GM12864 (cell line): ENCODE results near the gene STK17A.
"Not testable (repeated sequence)": the region's sequence is repeated elsewhere in the genome, so short reads cannot be mapped to it uniquely, and the experiment has no call there.

ENCODE experiments used
- DNase-seq: peaks from one replicate; pipeline ENCODE4 v3.0.0-alpha.2; 2011; ENCODE audit warnings: low read depth
- H3K4me3 ChIP-seq: 2 replicates; pipeline ENCODE4 v1.5.1; 2011; ENCODE audit warnings: mild to moderate bottlenecking, low read depth, low read length, control low read depth
- TF ChIP-seq, protein P1 (sequence below): IDR thresholded peaks from 2 replicates; pipeline ENCODE4 v1.5.1; 2011; ENCODE audit warnings: low read depth, mild to moderate bottlenecking, moderate library complexity, low read length, control low read depth, inconsistent platforms; ENCODE audit errors: missing control alignments

The STK17A gene

DNA sequence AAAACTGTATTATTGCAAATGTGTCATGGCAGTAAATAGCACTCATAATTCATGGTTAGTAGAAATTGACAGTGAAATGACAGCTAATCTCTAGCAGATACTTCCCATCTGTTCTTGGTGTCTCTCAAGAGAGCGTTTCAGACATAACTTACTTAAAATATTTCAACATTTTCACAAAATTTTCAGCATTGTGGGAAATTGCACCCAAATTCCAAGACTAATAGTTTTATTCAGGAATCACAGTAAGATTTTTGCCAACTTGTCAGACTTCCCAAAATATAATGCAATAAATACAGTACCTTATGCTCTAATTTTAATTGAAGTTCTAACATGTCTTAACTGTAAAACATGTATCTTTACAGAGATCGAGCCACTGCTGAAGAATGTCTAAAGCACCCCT, 41.2 kb downstream of the STK17A start:
- DNase-seq, result no peak
- TF ChIP-seq, protein P1, sequence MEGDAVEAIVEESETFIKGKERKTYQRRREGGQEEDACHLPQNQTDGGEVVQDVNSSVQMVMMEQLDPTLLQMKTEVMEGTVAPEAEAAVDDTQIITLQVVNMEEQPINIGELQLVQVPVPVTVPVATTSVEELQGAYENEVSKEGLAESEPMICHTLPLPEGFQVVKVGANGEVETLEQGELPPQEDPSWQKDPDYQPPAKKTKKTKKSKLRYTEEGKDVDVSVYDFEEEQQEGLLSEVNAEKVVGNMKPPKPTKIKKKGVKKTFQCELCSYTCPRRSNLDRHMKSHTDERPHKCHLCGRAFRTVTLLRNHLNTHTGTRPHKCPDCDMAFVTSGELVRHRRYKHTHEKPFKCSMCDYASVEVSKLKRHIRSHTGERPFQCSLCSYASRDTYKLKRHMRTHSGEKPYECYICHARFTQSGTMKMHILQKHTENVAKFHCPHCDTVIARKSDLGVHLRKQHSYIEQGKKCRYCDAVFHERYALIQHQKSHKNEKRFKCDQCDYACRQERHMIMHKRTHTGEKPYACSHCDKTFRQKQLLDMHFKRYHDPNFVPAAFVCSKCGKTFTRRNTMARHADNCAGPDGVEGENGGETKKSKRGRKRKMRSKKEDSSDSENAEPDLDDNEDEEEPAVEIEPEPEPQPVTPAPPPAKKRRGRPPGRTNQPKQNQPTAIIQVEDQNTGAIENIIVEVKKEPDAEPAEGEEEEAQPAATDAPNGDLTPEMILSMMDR, result no peak
- no peak overlapping the region for H3K4me3 ChIP-seq

- H3K4me3 ChIP-seq, result no peak overlapping the region
- no peak for DNase-seq
- TF ChIP-seq, protein P1, result no peak
Measured at GRCh38 chr7:43625453-43625852, 42.5 kb downstream of the STK17A start.

DNA sequence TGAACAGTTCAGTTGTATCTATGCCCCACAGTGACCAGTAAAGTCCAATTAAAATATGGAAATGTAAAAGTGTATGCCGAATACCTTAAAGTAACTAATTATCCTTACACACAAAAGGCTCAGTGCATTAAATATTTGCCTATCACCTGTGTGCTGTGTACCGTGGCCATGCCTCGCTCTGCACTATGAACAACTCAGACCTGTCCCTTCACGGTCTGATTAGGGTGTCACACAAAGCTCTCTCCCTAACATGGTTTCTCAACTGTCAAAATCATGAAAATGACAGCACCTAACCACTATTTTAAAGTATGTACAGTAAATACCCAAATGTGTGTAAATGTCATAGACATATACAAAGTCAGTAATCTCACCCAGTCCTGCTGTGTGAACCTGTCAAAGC, 43.1 kb downstream of the STK17A start:
- no peak for DNase-seq
- TF ChIP-seq, protein P1, result no peak
- no peak overlapping the region for H3K4me3 ChIP-seq

DNA sequence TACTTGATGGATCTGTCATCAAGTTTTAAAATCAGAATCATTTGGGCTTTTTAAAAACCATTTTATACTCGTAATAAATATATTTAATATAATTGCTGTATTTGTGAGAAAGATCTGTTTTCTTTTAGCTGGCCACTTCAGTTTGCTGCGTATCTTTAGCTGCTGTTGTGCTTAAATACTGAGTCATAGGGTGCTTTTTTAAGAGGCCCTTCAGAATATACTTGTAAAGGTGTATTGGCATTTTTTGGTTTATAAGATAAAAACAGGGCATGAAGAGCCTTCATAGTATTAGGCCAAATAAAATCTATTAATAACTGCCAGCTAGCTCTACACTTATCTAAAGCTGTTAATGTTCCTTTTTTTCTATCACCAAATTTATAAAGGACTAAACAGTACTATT, 43.8 kb downstream of the STK17A start:
- TF ChIP-seq, protein P1, result no peak
- H3K4me3 ChIP-seq, result no peak overlapping the region
- no peak for DNase-seq

- H3K4me3 ChIP-seq, DNase-seq: not testable (repeated sequence)
Measured at GRCh38 chr7:43627798-43628197, 44.9 kb downstream of the STK17A start.

- no peak for DNase-seq
- TF ChIP-seq, protein P1, result no peak
- no peak overlapping the region for H3K4me3 ChIP-seq
Measured at GRCh38 chr7:43628431-43628830, 45.5 kb downstream of the STK17A start.

GRCh38 chr7:43629857-43630256, 46.9 kb downstream of the STK17A start:
- DNase-seq, result no peak
- H3K4me3 ChIP-seq, result no peak overlapping the region
- TF ChIP-seq, protein P1, result no peak

DNA sequence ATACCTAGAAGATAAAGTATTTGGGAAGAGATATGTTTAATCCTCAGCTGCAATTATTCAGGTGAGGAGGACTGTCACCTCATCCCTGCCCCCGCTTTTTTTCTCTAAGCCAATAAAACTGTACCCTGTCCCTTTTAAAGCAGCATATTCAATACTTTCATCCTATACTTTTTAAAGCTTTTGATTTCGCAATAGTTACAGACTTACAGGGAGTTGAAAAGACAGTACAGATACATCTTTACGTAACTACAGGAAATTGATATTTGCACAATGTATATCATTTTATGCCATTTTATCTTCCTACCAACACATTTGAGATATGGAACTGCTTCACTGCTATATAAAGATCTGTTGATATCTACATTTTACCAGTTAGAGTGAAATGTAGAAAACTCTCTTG, 47.6 kb downstream of the STK17A start:
- no peak overlapping the region for H3K4me3 ChIP-seq
- TF ChIP-seq, protein P1, result no peak
- no peak for DNase-seq
